Measurements from ENCODE around the gene PGP.

The PGP gene

GRCh38 chr16:2163211-2163881 lies 51.3 kb downstream of the PGP start:
- no peak for DNase-seq (ENCODE audit: low read depth in 2 of 2)

DNA sequence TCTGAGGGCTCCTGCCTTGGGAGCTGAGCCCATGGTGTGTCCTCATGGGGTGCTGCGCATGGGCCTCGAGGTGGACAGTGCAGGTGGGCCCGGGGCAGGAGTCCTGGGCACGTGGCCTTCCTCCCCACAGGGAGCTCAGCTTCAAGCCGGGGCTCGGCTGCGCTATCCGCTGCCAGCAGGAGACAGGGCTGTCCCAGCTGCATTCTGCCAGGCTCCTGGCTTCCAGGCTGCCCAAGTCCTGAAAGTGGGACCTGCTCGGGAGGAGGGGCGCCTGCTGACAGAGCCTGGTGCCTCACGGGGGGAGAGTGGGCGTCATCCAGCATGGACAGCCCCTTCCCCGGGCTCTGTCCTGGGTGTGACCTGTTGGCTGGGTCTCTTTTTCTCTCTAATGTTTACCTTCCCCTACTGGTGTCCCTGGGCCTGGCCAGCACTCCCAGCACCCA lies 51.9 kb downstream of the PGP start:
- DNase-seq (ENCODE audit: low read depth in 2 of 2): no peak

GRCh38 chr16:2161911-2162310 lies 52.7 kb downstream of the PGP start:
- no peak for DNase-seq (ENCODE audit: low read depth in 2 of 2)
